IMR-90 (cell line): ENCODE results near the gene CMIP. TPM values are rescaled to one million over a fixed set of nuclear protein-coding genes. Genes with fewer than 3 reads are reported as not detected.
A peak's percentile ranks its signal among the peaks of the same experiment; 100 is the strongest.

Experiments used
- ATAC-seq: fragments of 200-7000 bp; cut with Tn5 transposase; 2 replicates; pipeline ENCODE4 v1.9.1; 2020; ENCODE audit warnings: low read depth, mild to moderate bottlenecking, moderate library complexity
- BruUV-seq: library from RNA; stranded (reverse); fragments of 400-500 nt; replicated peaks from 2 replicates; lab custom pipeline; 2021; lab: Mats Ljungman, UMichigan
- CTCF ChIA-PET: fragments of 300-600 bp; formaldehyde crosslinking; extraction: SDS; loops from one replicate; lab custom pipeline; 2021; ENCODE audit warnings: antibody characterized with exemption; lab: Yijun Ruan, JAX
- POLR2A ChIA-PET: fragments of 300-600 bp; sonication (Branson Sonifier 250); formaldehyde crosslinking; loops from one replicate; lab custom pipeline; 2022; ENCODE audit warnings: antibody characterized with exemption; ENCODE audit not compliant: unreplicated experiment; lab: Charles Lee
- DNase-seq: peaks from one replicate; pipeline ENCODE4 v3.0.0; 2013
- H2AFZ ChIP-seq: replicated peaks from 2 replicates; pipeline ENCODE3; 2013; ENCODE audit warnings: low read length, mild to moderate bottlenecking; ENCODE audit not compliant: poor library complexity
- H2AK5ac ChIP-seq: 2 replicates; pipeline ENCODE4 v1.6.1; 2013; ENCODE audit warnings: low read depth, low read length, inconsistent platforms
- H2AK9ac ChIP-seq: replicated peaks from 2 replicates; pipeline ENCODE3; 2013; ENCODE audit warnings: mild to moderate bottlenecking, low read depth, low read length, moderate library complexity; ENCODE audit not compliant: poor library complexity
- H2BK120ac ChIP-seq: 2 replicates; pipeline ENCODE4 v1.6.1; 2013; ENCODE audit warnings: low read depth, low read length, inconsistent platforms
- H2BK15ac ChIP-seq: 3 replicates; pipeline ENCODE4 v1.6.1; 2013; ENCODE audit warnings: low read depth, low read length, inconsistent platforms
- H2BK20ac ChIP-seq: 2 replicates; pipeline ENCODE4 v1.6.1; 2013; ENCODE audit warnings: low read depth, mild to moderate bottlenecking, inconsistent platforms, low read length, moderate library complexity
- H2BK5ac ChIP-seq: 2 replicates; pipeline ENCODE4 v1.6.1; 2013; ENCODE audit warnings: mild to moderate bottlenecking, low read depth, low read length, inconsistent platforms; ENCODE audit not compliant: poor library complexity, severe bottlenecking
- H3K14ac ChIP-seq: replicated peaks from 2 replicates; pipeline ENCODE4 v1.6.1; 2013; ENCODE audit warnings: low read depth, low read length, inconsistent platforms
- H3K18ac ChIP-seq: 2 replicates; pipeline ENCODE4 v1.6.1; 2013; ENCODE audit warnings: low read depth, low read length, control low read depth
- H3K23ac ChIP-seq: 2 replicates; pipeline ENCODE4 v1.6.1; 2013; ENCODE audit warnings: low read depth, low read length, inconsistent platforms
- H3K27ac ChIP-seq: 2 replicates; pipeline ENCODE4 v1.5.1; 2013; ENCODE audit warnings: mild to moderate bottlenecking, control low read depth, low read length; ENCODE audit not compliant: insufficient read depth
- H3K27me3 ChIP-seq: 2 replicates; pipeline ENCODE4 v1.6.1; 2013; ENCODE audit warnings: low read length; ENCODE audit not compliant: control insufficient read depth, insufficient read depth
- H3K36me3 ChIP-seq: 2 replicates; pipeline ENCODE4 v1.6.1; 2013; ENCODE audit warnings: low read length, mixed read lengths; ENCODE audit not compliant: control insufficient read depth, insufficient read depth
- H3K4ac ChIP-seq: 2 replicates; pipeline ENCODE4 v1.6.1; 2013; ENCODE audit warnings: low read depth, low read length, inconsistent platforms
- H3K4me1 ChIP-seq: 2 replicates; pipeline ENCODE4 v1.6.1; 2013; ENCODE audit warnings: low read length, mixed read lengths; ENCODE audit not compliant: control insufficient read depth, insufficient read depth
- H3K4me2 ChIP-seq: 2 replicates; pipeline ENCODE4 v1.6.1; 2013; ENCODE audit warnings: low read depth, mild to moderate bottlenecking, control low read depth, low read length, moderate library complexity
- H3K4me3 ChIP-seq: 2 replicates; pipeline ENCODE4 v1.5.1; 2013; ENCODE audit warnings: low read depth, mild to moderate bottlenecking, control low read depth, low read length, moderate library complexity; ENCODE audit not compliant: insufficient read depth
- H3K56ac ChIP-seq: 2 replicates; pipeline ENCODE4 v1.6.1; 2013; ENCODE audit warnings: low read length, inconsistent platforms; ENCODE audit not compliant: insufficient read depth; ENCODE audit errors: extremely low read depth
- H3K79me1 ChIP-seq, 2 experiments: 2 replicates each; pipeline ENCODE4 v1.6.1; 2013; ENCODE audit warnings: low read length in 2 of 2, inconsistent platforms in 1 of 2, low read depth in 1 of 2
- H3K9ac ChIP-seq: 2 replicates; pipeline ENCODE4 v1.6.1; 2013; ENCODE audit warnings: low read depth, low read length, control low read depth
- H3K9me1 ChIP-seq: 2 replicates; pipeline ENCODE4 v1.6.1; 2013; ENCODE audit warnings: low read length, inconsistent platforms; ENCODE audit not compliant: insufficient read depth
- H3K9me3 ChIP-seq: 2 replicates; pipeline ENCODE4 v1.6.1; 2013; ENCODE audit warnings: low read length; ENCODE audit not compliant: control insufficient read depth, insufficient read depth
- H4K20me1 ChIP-seq: 2 replicates; pipeline ENCODE4 v1.6.1; 2013; ENCODE audit warnings: low read length, inconsistent platforms; ENCODE audit not compliant: insufficient read depth
- H4K5ac ChIP-seq: 2 replicates; pipeline ENCODE4 v1.6.1; 2013; ENCODE audit warnings: mild to moderate bottlenecking, low read depth, low read length, control low read depth
- H4K8ac ChIP-seq, 2 experiments: 2 replicates each; pipeline ENCODE4 v1.6.1; 2013; ENCODE audit warnings: low read depth in 2 of 2, low read length in 2 of 2, control low read depth in 1 of 2, inconsistent platforms in 1 of 2
- H4K91ac ChIP-seq: 2 replicates; pipeline ENCODE4 v1.6.1; 2013; ENCODE audit warnings: low read depth, low read length, inconsistent platforms; ENCODE audit not compliant: insufficient read depth
- BHLHE40 ChIP-seq: fragments of 150-350 bp; IDR thresholded peaks from 2 replicates; pipeline ENCODE4 v1.6.1; 2016; ENCODE audit warnings: mild to moderate bottlenecking, low read depth, low read length
- CEBPB ChIP-seq: IDR thresholded peaks from 2 replicates; pipeline ENCODE4 v1.6.1; 2012; ENCODE audit warnings: low read depth, low read length, improper control_type of control experiment
- CHD1 ChIP-seq: IDR thresholded peaks from 2 replicates; pipeline ENCODE4 v1.6.1; 2012; ENCODE audit warnings: low read depth, low read length, improper control_type of control experiment
- FOS ChIP-seq: fragments of 150-350 bp; IDR thresholded peaks from 2 replicates; pipeline ENCODE4 v1.6.1; 2016; ENCODE audit warnings: low read depth, low read length
- MAFK ChIP-seq: IDR thresholded peaks from 2 replicates; pipeline ENCODE4 v1.6.1; 2012; ENCODE audit warnings: low read depth, low read length, improper control_type of control experiment
- MAZ ChIP-seq: IDR thresholded peaks from 2 replicates; pipeline ENCODE4 v1.6.1; 2012; ENCODE audit warnings: low read depth, mild to moderate bottlenecking, low read length, improper control_type of control experiment, moderate library complexity, borderline replicate concordance
- MXI1 ChIP-seq: IDR thresholded peaks from 2 replicates; pipeline ENCODE4 v1.6.1; 2012; ENCODE audit warnings: low read depth, mild to moderate bottlenecking, low read length, moderate library complexity, borderline replicate concordance
- NFE2L2 ChIP-seq: fragments of 150-350 bp; IDR thresholded peaks from 2 replicates; pipeline ENCODE4 v1.6.1; 2016; ENCODE audit warnings: low read depth, mild to moderate bottlenecking, low read length
- POLR2A ChIP-seq: IDR thresholded peaks from 2 replicates; pipeline ENCODE4 v1.6.1; 2012; ENCODE audit warnings: mild to moderate bottlenecking, low read depth, low read length
- RAD21 ChIP-seq: IDR thresholded peaks from 2 replicates; pipeline ENCODE4 v1.6.1; 2012; ENCODE audit warnings: low read length, improper control_type of control experiment
- RCOR1 ChIP-seq: IDR thresholded peaks from 2 replicates; pipeline ENCODE4 v1.6.1; 2012; ENCODE audit warnings: mild to moderate bottlenecking, low read length, improper control_type of control experiment; ENCODE audit not compliant: insufficient replicate concordance
- RFX5 ChIP-seq: IDR thresholded peaks from 2 replicates; pipeline ENCODE4 v1.8.0; 2012; ENCODE audit warnings: low read depth, mild to moderate bottlenecking, low read length, moderate library complexity
- SMC3 ChIP-seq: fragments of 150-350 bp; IDR thresholded peaks from 2 replicates; pipeline ENCODE4 v1.6.1; 2016; ENCODE audit warnings: low read depth, mild to moderate bottlenecking, antibody characterized with exemption, low read length, moderate library complexity
- WGBS, 2 experiments: methylation state at CpG; one replicate each; pipeline versions ENCODE4 v1.1.5 to v1.1.7; 2013; ENCODE audit warnings: missing lambda C conversion rate in 2 of 2; ENCODE audit not compliant: insufficient read length in 1 of 2; ENCODE audit errors: extremely low coverage in 2 of 2; 5-methylcytosine and 5-hydroxymethylcytosine counted together
- dilution Hi-C: fragments of 300-500 bp; cut with HindIII; formaldehyde crosslinking; loops from one replicate; pipeline ENCODE4 v1.14.3; 2018; ENCODE audit warnings: low sequenced_read_pairs; ENCODE audit not compliant: unreplicated experiment
- in situ Hi-C: fragments of 300-500 bp; cut with MboI; formaldehyde crosslinking; loops from 3 replicates; pipeline ENCODE4 v1.14.3; 2019; ENCODE audit warnings: low sequenced_read_pairs, inconsistent platforms, mixed read lengths
- intact Hi-C: fragments of 100-400 bp; cut with micrococcal nuclease; formaldehyde crosslinking; loops from 2 replicates; pipeline ENCODE4 v1.10.0; 2022
- polyA plus RNA-seq, 3 experiments: library from polyadenylated mRNA; depleted of rRNA; stranded (reverse); fragments of >200 nt; gene quantifications; 2 replicates each; pipeline ENCODE4 v1.2.3, GENCODE V29; 2012; ENCODE audit warnings: low replicate concordance in 1 of 3
- total RNA-seq: library from RNA; depleted of rRNA; stranded (reverse); fragments of >200 nt; gene quantifications from 2 replicates; pipeline ENCODE4 v1.2.3, GENCODE V29; 2012
- TF ChIP-seq, protein P1 (sequence below): conservative IDR thresholded peaks from 2 replicates; pipeline ENCODE4 v1.5.1; 2012; ENCODE audit warnings: mild to moderate bottlenecking, low read depth, low read length, improper control_type of control experiment
- TF ChIP-seq, protein P2 (sequence below): fragments of 150-350 bp; IDR thresholded peaks from 2 replicates; pipeline ENCODE4 v1.6.1; 2017; ENCODE audit warnings: mild to moderate bottlenecking, antibody characterized with exemption, low read length, low read depth
- TF ChIP-seq, protein P3 (sequence below): fragments of 150-350 bp; IDR thresholded peaks from 2 replicates; pipeline ENCODE4 v1.6.1; 2016; ENCODE audit warnings: low read depth, mild to moderate bottlenecking, low read length, moderate library complexity, borderline replicate concordance

Gene CMIP
- total and polyA plus RNA-seq, 2 of the 4 experiments (the other 2 are of a cell fraction) = 3.2 to 11.6 TPM

DNA sequence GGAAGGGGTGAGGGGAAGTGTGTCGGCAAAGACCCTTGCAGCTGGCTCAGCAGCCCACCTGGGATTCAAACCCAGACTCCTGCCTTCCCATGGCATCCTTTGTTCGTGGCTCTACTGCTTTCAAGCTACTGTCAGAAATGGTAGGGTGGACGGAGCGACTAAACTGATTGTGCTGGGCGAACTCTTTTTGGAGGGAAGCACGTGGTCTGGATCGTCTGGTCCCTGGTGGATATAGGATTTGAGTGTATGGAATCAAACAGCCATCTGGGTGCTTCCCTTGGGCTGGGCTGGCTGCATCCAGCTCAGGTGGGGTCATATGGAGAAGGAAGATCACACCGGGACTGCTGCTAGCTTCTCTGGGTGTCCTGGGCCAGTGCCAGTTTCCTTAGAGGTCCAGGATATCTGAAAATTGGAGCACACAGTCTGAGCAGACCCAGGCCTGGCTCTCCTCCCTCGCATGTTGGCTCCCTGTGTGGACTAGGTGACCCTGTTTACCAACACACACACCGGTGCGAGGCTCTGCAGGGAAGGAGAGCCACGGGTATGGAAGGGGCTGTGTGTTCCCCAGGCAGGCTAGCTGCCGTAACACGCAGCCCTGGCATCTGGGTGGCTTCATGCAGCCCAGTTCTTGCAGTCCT is 8.6 kb downstream of the CMIP start:
- no peak overlapping the region for H2AK9ac ChIP-seq
- ChIA-PET CTCF (interaction anchor here (0.6 kb wide), 1 partner anchor 49 kb away, joined by 3 read pairs; no protein-coding TSS in a partner anchor), POLR2A (interaction anchor here (0.5 to 0.9 kb wide), 2 partner anchors 20 to 141 kb away, joined by 3 to 22 read pairs; no protein-coding TSS in a partner anchor)

More for the DNA sequence above, 8.6 kb downstream of the CMIP start:
- Histone ChIP-seq H3K36me3 (peaks cover 8% of the 10 kb centered on the region), H3K4me1 (peaks cover 6% of the 10 kb centered on the region), H2BK20ac (no peak overlapping the region), H2BK5ac (no peak overlapping the region), H3K9ac (no peak overlapping the region), H3K27me3 (no peaks in the 10 kb centered on the region), H3K4me2 (no peak overlapping the region), H2AK5ac (peak overlapping the region; percentile 31; the same call in 1 of the 2 replicates), H3K27ac (no peak overlapping the region), H2BK15ac (no peak overlapping the region), H3K79me1 (peaks cover 53 to 95% of the 10 kb centered on the region in 2 experiments), H3K14ac (no peak overlapping the region), H2BK120ac (no peak overlapping the region), H4K8ac (no peak overlapping the region), H3K23ac (no peak overlapping the region), H4K5ac (no peak overlapping the region), H4K20me1 (peaks cover 94% of the 10 kb centered on the region), H4K91ac (no peak overlapping the region), H3K56ac (no peak overlapping the region), H3K9me3 (no peaks in the 10 kb centered on the region), H3K9me1 (peaks cover 5% of the 10 kb centered on the region), H3K4ac (no peak overlapping the region), H2AFZ (no peak overlapping the region), H3K4me3 (no peak overlapping the region), H3K18ac (no peak overlapping the region)
- dilution Hi-C loops (no loop called here), in situ Hi-C loops (no loop called here), intact Hi-C loops (no loop called here)
- TF ChIP-seq, protein P1, sequence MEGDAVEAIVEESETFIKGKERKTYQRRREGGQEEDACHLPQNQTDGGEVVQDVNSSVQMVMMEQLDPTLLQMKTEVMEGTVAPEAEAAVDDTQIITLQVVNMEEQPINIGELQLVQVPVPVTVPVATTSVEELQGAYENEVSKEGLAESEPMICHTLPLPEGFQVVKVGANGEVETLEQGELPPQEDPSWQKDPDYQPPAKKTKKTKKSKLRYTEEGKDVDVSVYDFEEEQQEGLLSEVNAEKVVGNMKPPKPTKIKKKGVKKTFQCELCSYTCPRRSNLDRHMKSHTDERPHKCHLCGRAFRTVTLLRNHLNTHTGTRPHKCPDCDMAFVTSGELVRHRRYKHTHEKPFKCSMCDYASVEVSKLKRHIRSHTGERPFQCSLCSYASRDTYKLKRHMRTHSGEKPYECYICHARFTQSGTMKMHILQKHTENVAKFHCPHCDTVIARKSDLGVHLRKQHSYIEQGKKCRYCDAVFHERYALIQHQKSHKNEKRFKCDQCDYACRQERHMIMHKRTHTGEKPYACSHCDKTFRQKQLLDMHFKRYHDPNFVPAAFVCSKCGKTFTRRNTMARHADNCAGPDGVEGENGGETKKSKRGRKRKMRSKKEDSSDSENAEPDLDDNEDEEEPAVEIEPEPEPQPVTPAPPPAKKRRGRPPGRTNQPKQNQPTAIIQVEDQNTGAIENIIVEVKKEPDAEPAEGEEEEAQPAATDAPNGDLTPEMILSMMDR = no peak
- TF ChIP-seq MAFK = no peak
- no peak for TF ChIP-seq BHLHE40
- no peak for TF ChIP-seq MXI1
- TF ChIP-seq RAD21 = no peak
- TF ChIP-seq CEBPB = no peak
- TF ChIP-seq POLR2A = no peak
- TF ChIP-seq FOS = no peak
- TF ChIP-seq RCOR1 = no peak
- no peak for TF ChIP-seq NFE2L2
- TF ChIP-seq RFX5 = no peak
- TF ChIP-seq, protein P2, sequence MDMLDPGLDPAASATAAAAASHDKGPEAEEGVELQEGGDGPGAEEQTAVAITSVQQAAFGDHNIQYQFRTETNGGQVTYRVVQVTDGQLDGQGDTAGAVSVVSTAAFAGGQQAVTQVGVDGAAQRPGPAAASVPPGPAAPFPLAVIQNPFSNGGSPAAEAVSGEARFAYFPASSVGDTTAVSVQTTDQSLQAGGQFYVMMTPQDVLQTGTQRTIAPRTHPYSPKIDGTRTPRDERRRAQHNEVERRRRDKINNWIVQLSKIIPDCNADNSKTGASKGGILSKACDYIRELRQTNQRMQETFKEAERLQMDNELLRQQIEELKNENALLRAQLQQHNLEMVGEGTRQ = no peak
- no peak for TF ChIP-seq MAZ
- TF ChIP-seq CHD1 = no peak
- TF ChIP-seq SMC3 = no peak
- TF ChIP-seq, protein P3, sequence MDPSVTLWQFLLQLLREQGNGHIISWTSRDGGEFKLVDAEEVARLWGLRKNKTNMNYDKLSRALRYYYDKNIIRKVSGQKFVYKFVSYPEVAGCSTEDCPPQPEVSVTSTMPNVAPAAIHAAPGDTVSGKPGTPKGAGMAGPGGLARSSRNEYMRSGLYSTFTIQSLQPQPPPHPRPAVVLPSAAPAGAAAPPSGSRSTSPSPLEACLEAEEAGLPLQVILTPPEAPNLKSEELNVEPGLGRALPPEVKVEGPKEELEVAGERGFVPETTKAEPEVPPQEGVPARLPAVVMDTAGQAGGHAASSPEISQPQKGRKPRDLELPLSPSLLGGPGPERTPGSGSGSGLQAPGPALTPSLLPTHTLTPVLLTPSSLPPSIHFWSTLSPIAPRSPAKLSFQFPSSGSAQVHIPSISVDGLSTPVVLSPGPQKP = no peak
- no peak for ATAC-seq
- 96% methylated on average over 7 of the region's 14 CpGs; no CpG with 5 or more reads in 1 of the 2 experiments for WGBS, 2 experiments
- no peak for DNase-seq
- no TSS peak for BruUV-seq
